Mucosa of descending colon (tissue), 3 donors: Measurements from ENCODE around the gene PHAF1. TPM values are rescaled to one million over a fixed set of nuclear protein-coding genes. Genes with fewer than 3 reads are reported as not detected.

Source experiments
- ATAC-seq: fragments of 200-7000 bp; cut with Tn5 transposase; one replicate; pipeline ENCODE4 v1.9.1; 2020; ENCODE audit warnings: mild to moderate bottlenecking, moderate library complexity
- DNase-seq, 3 donors: peaks; one replicate each; pipeline ENCODE4 v3.0.0-alpha.2; 2020
- H3K36me3 ChIP-seq: fragments of 200-600 bp; one replicate; pipeline ENCODE4 v1.8.0; 2021; ENCODE audit warnings: low read depth, mild to moderate bottlenecking
- H3K4me1 ChIP-seq: fragments of 200-600 bp; one replicate; pipeline ENCODE4 v1.8.0; 2021; ENCODE audit warnings: low read depth, mild to moderate bottlenecking
- H3K4me3 ChIP-seq: fragments of 200-600 bp; one replicate; pipeline ENCODE4 v1.8.0; 2021; ENCODE audit warnings: mild to moderate bottlenecking
- H3K9me3 ChIP-seq: fragments of 200-600 bp; one replicate; pipeline ENCODE4 v1.8.0; 2021; ENCODE audit warnings: mild to moderate bottlenecking
- CTCF ChIP-seq: fragments of 200-600 bp; IDR thresholded peaks from one replicate; pipeline ENCODE4 v1.8.0; 2022; ENCODE audit warnings: antibody characterized with exemption, mild to moderate bottlenecking
- intact Hi-C, 2 donors: fragments of 100-400 bp; cut with DNase I in 1 of 2; cut with micrococcal nuclease in 1 of 2; formaldehyde crosslinking; loops; one replicate each; pipeline versions ENCODE4 v1.11.0 to v1.11.1; 2022; cut with DNase I, micrococcal nuclease
- total RNA-seq, 3 donors: library from RNA; stranded (reverse); fragmentation: NEBNext Ultra II Directional in 2 of 3; extraction: Animal tissue kit (Norgen Biotek cat#: 25700) in 2 of 3; gene quantifications; one replicate each; pipeline versions ENCODE4 v1.2.1 to v1.2.4, GENCODE V29; 2021 to 2023
- donor health status: DM: no; HTN: no; CAD: no; lungs with moderate emphysema.
- donor health status: DM: no; HTN: no; CAD: no.
- donor health status: DM: no; HTN: yes; CAD: no.

Gene PHAF1
- total RNA-seq, 3 donors from 2014 or later, result 13.3 to 15.7 (median 13.6) TPM

DNA sequence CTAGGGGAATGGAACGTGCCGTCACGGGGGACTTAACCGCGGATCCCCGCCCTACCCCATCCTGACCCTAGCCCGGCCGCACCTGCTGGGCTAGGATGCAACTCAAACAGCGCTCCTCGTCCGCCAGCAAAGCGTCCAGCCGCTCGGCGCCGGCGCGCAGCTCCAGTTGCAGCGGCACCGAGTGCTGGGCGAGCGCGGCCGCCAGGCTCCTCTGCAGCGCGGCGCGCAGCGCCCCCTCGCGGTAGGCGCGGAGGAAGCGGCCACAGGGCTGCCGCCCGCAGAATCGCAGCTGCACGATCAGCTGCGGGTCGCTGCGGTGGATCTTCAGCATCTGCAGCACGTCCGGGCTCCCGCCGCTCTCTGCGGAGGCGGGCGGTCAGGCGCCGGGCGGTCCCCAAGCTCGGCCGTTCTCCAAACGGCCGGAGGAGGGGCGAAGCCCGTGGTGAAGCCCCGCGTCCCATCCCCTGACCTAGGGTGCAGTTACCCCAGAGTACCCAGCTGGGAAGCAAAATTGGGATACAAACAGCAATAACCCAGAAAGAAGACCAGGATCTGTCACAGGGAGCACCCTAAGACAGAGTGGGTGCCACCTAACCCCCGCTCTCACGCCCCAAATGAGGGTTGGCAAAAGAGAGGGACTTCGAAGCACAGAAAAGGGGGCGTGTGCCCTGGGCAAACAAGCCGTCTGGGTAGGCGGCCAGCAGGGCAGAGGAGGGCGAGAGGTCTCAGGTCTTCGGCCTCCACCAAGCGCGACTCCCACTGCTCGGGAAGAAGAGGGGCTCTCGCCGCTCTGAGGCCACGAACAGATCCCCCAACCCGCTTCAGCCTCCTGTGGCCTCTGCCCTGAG is 45.8 kb downstream of the PHAF1 start:
- ATAC-seq, result peak; percentile 66
- peak; percentile 79 to 86 (median 81) for DNase-seq
- peaks cover 28% of the 10 kb centered on the region for H3K4me1 ChIP-seq
- peak; percentile 98 for TF ChIP-seq CTCF
- no peaks in the 10 kb centered on the region for H3K9me3 ChIP-seq
- H3K36me3 ChIP-seq, result no peaks in the 10 kb centered on the region
- no peak overlapping the region for H3K4me3 ChIP-seq
- intact Hi-C loops, result loop anchor here in 1 of 2 donors (10.0 kb wide), 1 partner anchor 201 kb away; no protein-coding TSS in a partner anchor

DNA sequence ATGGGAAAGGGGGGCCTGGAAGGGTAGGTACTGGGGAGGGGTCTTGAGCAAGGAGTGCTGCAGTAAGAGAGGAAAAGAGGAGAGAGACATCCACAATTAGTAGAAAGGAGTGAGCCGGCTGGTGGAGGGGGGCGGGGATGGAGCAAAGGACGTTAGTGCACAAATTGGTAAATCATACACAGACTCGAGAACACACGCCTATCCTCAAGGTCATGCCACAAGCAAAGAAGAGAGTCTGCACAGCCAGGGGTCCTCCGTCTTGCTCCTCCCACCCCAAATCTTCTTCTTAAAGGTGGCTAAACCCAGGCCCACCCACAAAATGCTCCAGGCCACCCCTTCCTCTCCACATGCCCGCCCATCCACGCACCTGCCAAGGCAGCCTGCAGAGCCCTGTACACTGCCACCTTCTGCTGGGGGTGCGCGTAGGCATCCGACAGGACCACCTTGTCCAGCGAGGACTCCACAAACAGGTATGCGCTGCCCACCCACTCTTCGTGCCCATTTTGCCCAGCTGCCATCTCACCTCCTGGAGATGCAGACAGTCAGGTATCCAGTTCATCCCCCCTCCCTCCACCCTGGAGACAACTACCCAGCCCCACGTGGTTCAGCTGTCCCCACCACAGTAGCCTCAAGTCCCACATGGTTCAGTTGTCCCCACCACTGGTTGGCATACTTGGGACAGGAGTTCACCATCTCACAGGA is 46.6 kb downstream of the PHAF1 start:
- ATAC-seq (no peak), DNase-seq (peak in 2 of 3 donors; percentile 62 to 64)
- TF ChIP-seq CTCF, result no peak

GRCh38 chr16:67157106-67157748 is 47.5 kb downstream of the PHAF1 start:
- ATAC-seq, result no peak
- intact Hi-C loops, result loop anchor here in 1 of 2 donors (10.0 kb wide), 1 partner anchor 202 kb away; no protein-coding TSS in a partner anchor
- H3K4me1 ChIP-seq, result peaks cover 30% of the 10 kb centered on the region
- no peak for TF ChIP-seq CTCF
- H3K4me3 ChIP-seq, result no peak overlapping the region
- peak in 1 of 3 donors; percentile 16 for DNase-seq
- no peaks in the 10 kb centered on the region for H3K36me3 ChIP-seq
- no peaks in the 10 kb centered on the region for H3K9me3 ChIP-seq

More for the DNA sequence above, 46.6 kb downstream of the PHAF1 start:
- no peak overlapping the region for H3K4me3 ChIP-seq
- peaks cover 25% of the 10 kb centered on the region for H3K4me1 ChIP-seq
- no peaks in the 10 kb centered on the region for H3K36me3 ChIP-seq
- intact Hi-C loops, result loop anchor here in 1 of 2 donors (10.0 kb wide), 1 partner anchor 201 kb away; no protein-coding TSS in a partner anchor
- H3K9me3 ChIP-seq, result no peaks in the 10 kb centered on the region

DNA sequence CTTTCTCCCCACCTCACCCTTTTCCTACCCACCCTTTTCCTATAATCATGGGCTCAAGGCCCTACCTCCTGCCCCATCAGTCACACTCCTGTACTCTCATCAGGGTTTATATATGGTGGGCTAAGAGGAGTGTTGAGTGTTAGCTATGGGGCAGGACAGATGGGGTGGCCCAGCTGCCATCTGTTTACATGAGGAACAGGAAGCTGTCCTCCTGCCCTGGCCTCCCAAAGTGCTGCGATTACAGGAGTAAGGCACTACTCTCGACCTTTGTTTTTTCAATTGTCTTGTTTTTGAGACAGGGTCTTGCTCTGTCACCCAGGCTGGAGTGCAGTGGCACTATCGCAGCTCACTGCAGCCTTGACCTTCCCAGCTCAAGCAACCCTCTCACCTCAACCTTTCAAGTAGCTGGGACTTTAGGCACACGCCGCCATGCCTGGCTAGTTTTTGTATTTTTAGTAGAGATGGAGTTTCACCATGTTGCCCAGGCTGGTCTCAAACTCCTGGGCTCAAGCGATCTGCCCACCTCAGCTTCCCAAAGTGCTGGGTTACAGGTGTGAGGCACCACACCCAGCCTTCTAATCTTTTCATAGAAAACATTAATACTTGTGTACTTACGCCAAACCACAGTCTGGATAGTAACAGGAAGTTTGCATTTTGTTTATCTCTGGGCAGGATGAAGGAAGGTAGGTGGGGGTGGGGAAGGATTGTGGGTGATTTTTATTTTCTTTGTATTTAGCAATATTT is 48.3 kb downstream of the PHAF1 start:
- no peak for TF ChIP-seq CTCF
- Histone ChIP-seq H3K9me3 (no peaks in the 10 kb centered on the region), H3K36me3 (no peaks in the 10 kb centered on the region), H3K4me3 (no peak overlapping the region), H3K4me1 (peaks cover 38% of the 10 kb centered on the region)
- ATAC-seq, result peak; percentile 16
- no peak for DNase-seq
- intact Hi-C loops, result loop anchor here in 1 of 2 donors (10.0 kb wide), 1 partner anchor 203 kb away; no protein-coding TSS in a partner anchor
